Activated T-cell treated with anti-CD3 and anti-CD28 coated beads for 1 hour (primary cell): ENCODE measurements around the gene IFNA14.
"Not testable (repeated sequence)": the region's sequence is repeated elsewhere in the genome, so short reads cannot be mapped to it uniquely, and the experiment has no call there.

ENCODE experiments used
- DNase-seq: peaks from one replicate; pipeline ENCODE4 v3.0.0-alpha.2; 2020; ENCODE audit warnings: low read depth

IFNA14 gene

DNA sequence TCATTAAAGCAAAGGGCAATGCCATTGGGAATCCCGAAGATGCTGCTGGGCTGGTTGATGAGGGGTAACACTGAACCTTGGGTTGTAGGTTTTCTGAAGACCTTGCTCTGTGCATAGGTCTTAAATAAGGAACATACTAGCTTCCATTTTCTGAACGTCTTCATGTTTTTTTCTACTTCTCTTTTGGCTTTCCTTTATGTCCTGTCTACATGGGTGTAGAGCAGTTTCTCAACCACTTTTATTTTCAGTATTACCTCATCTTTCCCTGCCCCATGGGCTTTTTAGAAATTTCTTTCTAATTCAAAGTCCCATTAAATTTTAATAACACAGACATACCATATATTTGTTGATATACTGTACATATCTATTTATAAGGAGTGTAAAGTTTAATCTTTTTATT lies at the start of gene IFNA14:
IFNA14 (minus strand) TSS at position 95 of the 400 bp plus-strand sequence; CDS start at position 25, 70 bp downstream.
- no peak for DNase-seq

DNA sequence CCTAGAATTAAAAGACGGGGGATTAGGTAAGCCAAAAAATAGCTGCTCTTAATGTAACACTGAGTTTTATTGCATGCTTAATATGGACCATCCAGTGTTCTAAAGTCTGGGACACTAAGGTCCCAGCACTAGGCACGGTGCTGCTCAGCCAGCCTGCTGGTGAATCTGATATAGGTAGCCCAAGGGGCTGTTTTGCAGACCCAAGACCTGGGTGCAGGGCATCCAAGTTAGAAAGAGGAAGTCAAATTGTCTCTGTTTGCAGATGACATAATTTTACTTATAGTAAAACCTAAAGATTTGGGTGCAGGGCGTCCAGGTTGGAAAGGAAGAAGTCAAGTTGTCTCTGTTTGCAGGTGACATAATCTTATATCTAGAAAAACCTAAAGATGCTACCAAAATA lies 47.5 kb upstream of the IFNA14 start:
- no peak for DNase-seq

DNA sequence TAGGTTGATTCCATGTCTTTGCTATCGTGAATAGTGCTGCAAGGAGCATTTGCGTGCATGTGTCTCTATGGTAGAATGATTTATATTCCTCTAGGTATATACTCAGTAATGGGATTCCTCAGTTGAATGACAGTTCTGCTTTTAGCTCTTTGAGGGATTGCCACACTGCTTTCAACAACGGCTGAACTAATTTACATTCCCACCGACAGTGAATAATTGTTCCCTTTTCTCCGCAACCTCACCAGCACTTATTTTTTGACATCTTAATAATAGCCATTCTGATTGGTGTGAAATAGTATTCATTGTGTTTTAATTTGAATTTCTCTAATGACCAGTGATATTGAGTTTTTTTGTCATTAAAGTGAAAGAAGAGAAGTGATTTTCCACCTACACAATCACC lies 46.9 kb upstream of the IFNA14 start:
- DNase-seq: no peak

DNA sequence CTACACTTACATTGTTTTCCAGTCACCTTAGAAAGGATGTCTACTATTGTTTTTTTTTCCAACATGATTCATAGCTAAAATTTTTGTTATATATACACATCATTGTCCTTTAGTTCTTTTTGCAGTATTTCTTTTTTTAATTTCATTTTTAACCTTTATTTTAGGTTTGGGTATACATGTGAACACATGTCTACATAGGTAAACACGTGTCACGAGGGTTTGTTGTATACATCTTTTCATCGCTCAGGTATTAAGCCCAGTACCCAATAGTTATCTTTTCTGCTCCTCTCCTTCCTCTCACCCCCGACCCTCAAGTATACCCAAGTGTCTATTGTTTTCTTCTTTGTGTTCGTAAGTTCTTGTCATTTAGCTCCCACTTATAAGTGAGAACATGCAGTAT lies 46.3 kb upstream of the IFNA14 start:
- no peak for DNase-seq

DNA sequence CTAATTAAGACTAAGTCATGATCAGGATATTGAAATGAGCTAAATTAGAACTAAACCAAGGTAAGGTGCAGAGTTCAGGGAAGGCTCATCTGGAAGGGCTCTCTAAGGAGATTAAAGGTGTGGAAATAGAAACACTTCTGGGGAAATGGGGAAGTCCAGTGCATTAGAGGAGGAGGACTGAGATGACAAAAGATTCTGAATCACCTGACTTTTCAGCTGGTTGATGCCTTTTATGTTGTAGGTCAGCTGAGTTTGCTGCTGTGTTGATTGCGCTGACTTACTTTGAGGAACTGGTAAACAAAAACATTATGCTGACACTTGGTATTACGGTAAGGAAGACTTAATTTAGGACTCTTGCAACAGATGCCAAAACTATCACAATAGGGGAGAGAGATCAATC lies 41.5 kb upstream of the IFNA14 start:
- DNase-seq: no peak

DNA sequence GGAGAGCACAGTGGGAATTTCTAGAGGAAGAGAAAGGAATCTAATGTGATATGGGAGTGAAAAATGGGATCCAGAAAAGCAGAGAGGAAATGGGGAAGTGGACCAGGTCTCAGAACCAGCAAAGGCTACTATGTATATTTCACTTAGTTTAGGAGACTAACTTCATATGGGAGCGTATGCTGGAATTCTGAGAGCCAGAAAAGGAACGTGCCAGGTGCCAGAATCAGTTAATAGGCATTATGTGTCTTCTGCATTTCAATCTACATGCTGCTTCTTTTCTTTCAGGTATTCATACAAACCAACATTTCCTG lies 28.5 kb upstream of the IFNA14 start:
- no peak for DNase-seq

DNA sequence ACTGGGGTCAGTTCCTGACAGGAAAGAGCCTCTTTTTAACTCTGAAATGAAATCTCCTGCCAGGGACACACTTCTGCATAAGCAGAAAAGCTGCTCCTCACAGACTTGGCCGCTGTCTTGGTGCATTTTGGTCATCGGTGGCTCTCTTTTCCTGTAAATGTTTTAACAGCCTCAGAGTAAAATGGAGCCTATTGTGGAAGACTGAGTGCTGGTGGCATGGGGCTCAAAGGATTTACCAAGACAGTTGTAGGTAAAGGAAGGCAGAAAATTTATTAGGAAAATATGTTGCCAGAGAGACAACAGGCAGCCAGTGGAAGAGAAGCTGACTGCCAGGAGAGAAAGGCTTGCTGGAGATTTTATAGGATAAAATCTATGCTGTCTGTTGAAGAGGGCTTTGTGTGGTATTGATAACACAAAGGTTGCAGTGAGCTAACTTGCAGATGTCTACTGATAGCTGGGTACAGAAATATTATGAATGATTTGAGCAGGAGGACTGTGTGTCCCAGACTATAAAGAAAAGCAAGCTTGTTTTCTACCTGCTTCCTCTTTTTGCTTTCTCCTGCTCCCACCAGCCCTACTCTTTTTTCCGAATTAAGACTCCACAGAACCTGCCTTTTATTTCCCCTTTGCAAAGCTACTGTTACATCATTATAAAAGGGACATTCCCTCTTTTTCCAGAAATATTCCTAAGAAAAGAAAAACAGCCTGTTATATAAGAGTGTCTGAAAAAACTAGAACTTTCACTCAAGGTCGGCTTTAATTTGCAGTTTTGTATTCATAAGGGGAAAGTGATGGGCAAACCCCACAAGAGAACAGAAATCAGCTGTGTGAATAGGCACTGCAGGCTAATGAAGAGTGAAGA lies 27.9 kb upstream of the IFNA14 start:
- no peak for DNase-seq

DNA sequence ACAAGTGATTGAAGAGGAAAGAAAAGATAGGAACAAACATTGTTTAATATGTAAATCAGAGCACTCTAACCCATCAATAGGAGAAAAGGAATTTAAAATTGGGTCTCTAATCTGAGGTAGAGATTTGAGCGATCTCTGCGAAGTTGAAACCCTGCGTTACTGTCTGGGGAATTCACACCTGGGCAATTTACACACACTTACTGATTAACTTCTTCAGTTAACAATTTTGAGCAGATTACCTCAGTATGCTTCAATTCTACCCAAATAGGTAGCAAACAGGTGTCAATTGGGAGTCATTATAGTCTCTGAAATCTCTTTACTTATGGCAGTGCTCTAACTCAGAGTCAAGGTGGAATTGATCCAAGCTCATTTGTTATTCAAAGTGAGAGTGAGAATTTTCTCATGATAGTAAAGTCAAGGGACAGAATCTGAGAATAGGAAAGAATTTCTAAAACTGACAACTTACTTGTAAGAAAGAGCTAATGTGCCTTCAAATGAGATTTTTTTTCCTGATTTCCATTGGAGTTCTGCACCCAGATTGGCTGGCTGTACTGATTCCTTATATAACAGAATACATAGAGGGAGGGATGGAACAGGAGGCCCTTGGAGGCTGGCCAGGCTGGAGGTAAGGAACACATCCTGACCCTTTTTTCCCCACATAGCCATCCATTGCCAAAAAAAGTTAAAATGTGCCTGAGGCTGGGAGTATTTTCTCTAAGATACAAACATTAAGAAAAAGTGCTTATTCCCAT lies 27.1 kb upstream of the IFNA14 start:
- DNase-seq: no peak

DNA sequence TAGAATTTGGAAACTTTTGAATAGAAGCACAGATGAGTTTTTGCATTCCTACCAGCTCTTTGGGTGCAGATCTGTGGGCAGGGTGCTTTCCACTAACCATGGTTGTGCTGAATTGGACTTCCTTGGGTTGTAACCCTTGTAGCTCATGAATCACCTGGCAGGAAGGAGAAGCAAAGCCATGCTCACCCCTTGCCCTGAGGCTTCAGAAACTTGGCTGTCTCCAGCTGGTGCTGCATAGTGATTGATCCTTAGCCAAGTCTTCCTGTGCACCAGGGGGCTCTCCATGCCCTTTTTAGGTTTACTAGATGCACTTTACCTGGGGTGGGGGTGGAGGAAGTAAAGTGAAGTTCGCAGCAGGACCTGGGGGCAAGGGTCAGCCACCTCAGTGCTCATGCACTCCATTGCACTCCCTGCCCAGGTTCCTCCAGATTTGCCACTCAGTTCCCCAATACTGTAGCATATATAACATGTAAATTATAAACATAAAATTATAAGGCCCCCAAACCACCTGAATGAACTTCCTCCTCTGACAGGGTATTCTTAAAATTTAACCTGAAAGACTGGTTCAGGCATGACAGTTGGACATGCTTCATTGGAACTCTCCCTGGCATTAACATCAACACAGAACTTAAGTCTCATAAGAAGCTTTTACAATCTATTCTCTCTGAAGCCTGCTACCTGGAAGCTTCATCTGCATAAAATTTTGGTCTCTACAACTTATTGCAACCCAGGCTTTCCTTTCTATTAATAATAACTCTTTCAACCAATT lies 25.8 kb upstream of the IFNA14 start:
- no peak for DNase-seq

DNA sequence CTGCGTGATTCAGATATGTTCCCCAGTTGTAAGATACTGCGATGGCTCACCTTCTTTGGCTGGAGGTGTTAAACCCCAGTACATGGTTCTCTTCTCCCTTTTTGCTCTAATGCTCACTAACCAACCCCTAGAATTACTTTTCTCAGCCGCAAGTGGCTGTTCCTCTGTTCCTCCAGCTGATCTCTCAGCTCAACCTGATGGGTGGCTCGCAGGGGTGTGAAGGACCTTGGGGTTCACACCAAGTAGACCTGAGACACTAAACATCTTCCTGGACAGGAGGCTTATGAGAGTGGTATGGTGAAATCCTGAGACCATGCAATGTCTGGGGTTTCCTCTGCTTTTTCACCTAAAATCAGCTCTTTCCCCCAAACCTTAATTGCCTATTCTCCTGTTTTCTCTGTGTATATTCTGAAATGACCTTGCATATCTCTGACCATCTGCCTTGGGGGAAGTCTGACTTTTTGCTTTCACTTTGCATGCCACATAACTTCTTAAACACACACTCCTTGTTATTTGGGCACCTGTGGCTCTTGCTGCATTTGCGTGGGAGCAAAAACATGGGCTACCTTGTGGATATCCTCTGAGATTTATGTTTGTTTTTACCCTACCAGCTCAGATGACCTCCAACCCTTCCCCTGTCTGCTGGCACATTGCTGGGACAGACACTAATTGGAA lies 15.9 kb upstream of the IFNA14 start:
- DNase-seq: no peak

DNA sequence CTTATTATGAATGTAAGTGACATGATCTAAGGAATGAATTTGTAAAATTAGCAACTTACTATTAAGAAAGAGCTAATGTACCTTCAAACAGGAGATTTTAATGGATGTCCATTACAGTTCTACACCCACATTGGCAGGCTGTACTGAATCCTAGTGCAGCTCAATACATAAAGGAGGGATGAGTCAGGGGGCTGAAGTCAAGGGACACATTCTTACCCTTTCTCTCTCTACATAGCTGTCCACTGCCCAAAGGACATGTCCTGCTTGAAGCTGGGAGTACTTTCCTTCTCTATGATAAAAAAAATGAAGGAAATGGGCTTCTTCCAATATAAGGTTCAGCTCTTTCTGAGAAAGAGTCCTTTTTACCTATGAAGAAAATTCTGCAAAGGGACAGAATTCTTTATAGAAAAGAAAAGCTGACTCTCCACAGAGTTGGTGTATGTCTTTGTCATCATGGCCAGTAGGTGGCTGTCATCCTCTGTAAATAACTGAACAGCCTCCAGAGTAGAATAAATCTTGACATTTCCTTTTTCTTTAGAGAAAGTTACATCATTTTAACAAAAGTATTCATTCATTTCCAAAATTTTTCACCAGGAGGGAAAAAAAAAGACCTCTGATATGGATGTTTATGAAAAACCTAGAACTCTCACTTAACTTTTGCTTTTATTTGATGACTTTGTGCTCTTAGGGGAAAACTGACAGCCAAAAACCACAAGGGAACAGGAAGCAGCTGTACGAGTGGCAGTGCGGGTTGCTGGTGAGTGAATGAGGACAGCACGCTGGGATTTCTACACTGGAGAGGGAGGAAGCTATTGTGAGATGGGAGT lies 13.1 kb upstream of the IFNA14 start:
- no peak for DNase-seq

DNA sequence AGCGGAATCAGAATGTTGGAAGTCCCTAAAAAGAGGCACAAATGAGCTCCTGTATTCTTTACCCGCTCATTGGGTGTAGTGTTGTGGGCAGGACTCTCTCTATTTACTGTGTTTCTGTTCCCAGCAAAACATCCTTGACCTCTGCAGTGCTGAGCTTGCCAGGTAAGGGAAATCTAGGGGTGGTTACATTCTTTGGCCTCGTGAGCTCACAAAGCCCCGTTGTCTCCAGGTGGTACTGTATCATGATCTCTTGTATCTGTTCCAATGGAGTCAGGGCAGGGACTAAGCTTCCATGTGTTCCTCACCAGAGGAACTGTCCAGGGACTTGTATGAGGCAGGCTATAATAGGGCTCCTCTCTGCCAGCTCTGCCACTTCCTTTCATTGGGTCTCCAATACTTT lies 11.8 kb upstream of the IFNA14 start:
- DNase-seq: no peak

DNA sequence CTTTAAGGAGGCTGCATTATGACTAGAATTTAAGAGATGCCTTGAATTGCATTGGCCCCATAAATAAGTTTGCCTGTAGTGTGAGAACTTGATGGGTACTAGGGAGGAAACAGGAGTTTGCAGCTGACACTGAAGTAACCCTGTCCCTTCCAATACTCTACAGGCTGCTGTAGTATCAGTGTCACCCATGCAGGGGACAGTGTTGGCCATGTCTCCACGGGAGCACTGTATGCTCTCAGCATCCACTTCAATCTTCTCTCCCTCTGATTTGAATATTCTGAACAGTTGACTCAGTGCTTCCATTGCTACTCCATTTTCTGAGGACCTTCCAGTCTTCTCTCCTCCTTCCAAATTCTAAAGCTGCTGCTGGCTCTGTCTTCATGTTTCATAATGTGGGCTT lies 11.4 kb upstream of the IFNA14 start:
- DNase-seq: no peak

DNA sequence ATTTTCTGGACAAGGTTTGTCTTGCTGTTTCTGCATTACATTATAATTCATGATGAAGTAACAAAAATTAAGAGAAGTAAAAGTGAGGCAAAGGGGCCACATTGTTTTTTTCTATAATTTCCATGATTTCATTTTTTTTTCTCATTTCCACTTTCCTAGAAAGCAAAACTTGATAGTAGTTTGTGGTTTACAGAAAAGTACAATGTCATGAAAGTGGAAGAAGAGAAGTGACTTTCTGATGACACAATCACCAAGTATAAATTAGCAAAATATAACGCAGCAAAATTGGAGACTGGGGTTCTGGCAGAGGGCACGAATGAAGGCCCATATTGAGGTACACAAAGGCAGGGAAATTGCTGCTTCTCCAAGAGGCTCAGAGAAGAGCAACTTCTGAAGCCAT lies 5.0 kb upstream of the IFNA14 start:
- DNase-seq: no peak

DNA sequence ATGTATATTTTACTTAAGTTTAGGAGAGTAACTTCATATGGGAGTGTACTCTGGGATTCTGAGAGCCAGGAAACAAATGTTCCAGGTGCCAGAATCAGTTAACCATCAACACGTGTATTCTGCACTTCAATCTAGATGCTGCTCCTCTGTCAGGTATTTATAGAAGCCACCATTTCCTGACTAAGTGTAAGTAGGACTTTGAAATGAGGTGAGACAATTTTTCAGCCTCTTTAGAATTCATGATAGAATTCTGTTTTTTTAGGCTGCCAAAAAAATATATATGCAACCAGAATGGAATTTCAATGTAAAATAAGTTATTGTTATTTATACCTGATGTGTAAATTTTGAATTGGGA lies 3.5 kb downstream of the IFNA14 start:
- not testable (repeated sequence) for DNase-seq

DNA sequence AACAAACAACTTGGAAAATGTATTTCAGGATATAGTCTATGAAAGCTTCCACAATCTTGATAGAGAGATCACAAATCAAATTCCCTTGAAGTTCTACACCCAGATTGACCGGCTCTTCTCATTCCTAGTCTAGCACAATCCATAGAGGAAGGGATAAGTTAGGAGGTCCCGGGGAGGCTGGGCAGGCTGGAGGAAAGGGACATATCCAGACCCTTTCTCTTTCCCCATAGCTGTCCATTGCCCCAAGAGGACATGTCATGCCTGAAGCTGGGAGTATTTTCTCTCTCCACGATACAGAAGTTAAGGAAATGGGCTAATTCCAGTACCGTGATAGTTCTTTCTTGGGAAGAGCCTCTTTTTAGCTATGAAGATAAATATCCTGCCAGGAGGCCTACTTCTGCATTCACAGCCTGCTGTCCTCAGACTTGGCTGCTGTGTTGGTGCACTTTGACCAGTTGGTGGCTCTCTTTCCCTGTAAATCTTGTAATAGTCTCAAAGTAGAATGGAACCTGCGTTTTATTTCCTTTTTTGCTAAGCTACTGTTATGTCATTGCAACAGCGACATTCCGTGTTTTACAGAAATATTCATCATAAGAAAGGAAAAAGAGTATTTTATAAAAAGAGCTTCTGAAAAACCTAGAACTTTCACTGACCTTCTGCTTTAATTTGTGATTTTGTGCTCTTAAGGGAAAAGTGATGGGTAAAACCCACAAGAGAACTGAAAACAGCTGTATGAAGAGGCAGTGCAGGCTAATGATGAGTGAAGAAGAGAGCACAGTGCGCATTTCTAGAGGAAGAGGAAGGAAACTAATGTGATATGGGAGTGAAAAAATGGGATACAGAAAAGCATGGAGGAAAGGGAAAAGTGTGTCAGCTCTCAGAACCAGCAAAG lies 4.1 kb downstream of the IFNA14 start:
- DNase-seq: not testable (repeated sequence)

DNA sequence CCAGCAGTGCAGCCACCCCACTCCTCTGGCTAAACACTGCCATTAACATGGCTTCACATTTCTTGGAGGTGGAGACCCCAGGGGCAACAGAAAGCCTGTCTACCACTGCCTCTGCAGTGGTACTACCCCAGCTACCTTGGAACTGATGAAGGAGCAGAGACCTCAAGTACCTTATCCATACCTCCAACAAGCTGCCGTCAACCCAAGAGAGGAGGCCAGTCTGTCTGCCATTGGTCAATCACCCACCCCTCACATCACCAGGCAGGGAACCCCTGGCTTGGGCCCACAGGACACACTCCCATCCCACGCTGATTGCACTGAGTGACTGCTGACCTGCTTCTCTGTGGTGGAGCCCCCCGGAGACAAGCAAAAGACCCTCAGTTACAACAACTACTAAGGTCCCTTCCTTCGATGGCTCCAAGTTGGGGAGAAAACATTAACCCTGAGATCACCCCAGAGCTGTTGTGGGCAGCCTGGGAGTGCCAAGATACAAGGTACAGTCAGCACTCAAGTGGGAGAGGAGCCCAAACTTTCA lies 5.6 kb downstream of the IFNA14 start:
- DNase-seq: no peak

DNA sequence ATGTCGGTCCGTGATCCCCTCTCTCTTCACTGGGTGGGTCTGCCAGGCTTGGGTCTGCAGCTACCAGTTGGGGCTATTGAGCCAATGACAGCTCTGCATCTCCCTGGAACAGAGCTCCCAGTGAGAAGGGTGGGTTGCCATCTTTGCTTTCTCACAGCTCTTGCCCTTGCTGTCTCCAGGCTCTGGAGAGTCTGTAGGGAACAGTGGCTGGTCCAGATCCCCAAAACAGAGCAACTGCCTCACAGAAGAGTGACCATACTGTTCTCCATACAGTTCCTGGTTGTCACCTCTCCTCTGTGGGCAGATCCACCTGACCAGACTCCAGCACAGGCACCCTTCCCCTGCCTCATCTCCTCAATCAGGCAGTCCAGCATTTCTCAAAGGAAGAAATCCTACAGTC lies 6.5 kb downstream of the IFNA14 start:
- DNase-seq: no peak

DNA sequence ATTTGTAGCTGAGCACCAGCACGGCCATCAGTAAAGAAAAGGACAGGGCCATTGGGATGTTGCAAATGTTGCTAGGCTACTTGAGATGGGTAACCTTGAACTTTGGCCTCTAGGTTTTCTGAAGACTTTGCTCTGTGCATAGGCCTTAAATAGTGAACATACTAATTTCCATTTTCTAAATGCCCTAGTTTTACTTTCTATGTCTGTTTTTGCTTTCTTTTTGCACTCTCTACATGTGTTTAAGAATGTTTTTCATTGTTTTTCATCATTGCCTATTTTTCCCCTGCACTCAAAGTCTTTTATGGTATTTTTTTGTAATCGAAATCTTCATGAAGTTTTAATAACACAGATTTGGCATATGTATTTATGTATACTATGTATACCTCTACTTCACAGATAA lies 11.7 kb downstream of the IFNA14 start, which contains the start of gene IFNA17:
IFNA17 (minus strand) TSS at position 101 of the 400 bp plus-strand sequence; CDS start at position 52, 49 bp downstream.
- DNase-seq: no peak

DNA sequence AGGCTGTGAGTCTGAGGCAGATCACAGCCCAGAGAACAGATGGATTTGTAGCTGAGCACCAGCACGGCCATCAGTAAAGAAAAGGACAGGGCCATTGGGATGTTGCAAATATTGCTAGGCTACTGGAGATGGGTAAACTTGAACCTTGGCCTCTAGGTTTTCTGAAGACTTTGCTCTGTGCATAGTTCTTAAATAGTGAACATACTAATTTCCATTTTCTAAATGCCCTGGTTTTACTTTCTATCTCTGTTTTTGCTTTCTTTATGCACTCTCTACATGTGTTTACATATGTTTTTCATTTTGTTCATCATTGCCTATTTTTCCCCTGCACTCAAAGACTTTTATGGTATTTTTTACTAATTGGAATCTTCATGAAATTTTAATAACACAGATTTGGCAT lies 22.6 kb downstream of the IFNA14 start, which contains the start of gene IFNA16:
IFNA16 (minus strand) TSS at position 101 of the 400 bp plus-strand sequence; CDS start at position 95, 6 bp downstream.
- not testable (repeated sequence) for DNase-seq
